ENCODE data around the gene TOR2A. TPM values are rescaled to one million over a fixed set of nuclear protein-coding genes. Genes with fewer than 3 reads are reported as not detected.

TOR2A gene
- total and polyA plus RNA-seq, 3 donors from 2014 or later, result 28.7 to 32.0 (median 30.4) TPM

DNA sequence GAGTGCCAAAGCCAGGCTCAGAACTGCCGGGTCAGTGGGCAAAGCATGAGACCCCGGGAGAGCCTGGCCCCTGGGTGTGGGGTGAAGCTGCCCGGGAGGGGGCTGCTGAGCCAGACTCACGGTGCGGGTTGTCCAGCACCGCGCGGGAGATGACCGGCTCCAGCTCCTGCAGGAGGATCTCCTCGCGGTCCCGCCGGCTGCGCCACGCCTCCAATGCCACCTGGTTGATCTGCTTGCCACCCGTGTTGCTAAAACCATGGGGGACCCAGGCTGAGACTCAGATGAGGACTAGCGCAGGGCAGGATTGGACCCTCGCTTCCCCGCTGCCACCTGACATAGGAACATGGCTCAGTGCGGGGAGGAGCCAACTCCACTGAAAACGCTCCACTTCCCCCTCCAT, 2.6 kb downstream of the TOR2A start:
- WGBS, 2 donors, result 93 to 94% methylated on average over 12 to 21 of the region's 21 CpGs
- intact Hi-C loops (cut with DNase I; ENCODE audit: low total_unique reads), result loop anchor here (5.0 to 10.0 kb wide), 2 partner anchors 140 to 142 kb away; partner anchors contain the start of gene AK1

DNA sequence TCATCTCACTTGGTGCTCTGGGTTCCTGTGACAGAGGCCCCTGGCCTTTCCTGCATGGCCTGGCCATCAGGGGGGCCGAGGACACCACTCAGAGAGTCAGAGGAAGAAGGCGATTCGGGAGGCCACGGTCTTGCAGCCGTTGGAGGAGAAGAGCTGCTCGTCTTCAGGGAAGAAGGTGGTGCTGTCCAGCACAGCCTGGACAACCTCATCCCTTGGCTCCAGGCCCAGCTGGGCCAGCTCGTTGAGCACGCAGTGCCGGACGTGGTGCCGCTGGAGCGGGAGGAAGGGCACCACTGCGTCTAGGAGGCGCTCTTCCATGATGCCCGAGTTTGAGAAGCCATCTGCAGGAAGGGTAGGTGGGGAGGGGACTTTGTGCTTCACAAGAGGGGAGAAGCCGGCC, 3.2 kb downstream of the TOR2A start:
- no peak overlapping the region for H3K27ac ChIP-seq
- 48 to 54% methylated on average over 4 to 16 of the region's 16 CpGs for WGBS, 2 donors

More for the DNA sequence above, 2.6 kb downstream of the TOR2A start:
- H3K36me3 ChIP-seq (ENCODE audit: low read depth, missing control alignments), result no peaks in the 10 kb centered on the region
- no peak for DNase-seq
- TF ChIP-seq POLR2A (IDR thresholded peaks at IDR 0.05) (no peak), CTCF (IDR thresholded peaks at IDR 0.05) (no peak)
- no peaks in the 10 kb centered on the region for H3K9me3 ChIP-seq
- no peak overlapping the region for H3K27ac ChIP-seq
- H3K4me1 ChIP-seq, result peaks cover 35% of the 10 kb centered on the region
- no peaks in the 10 kb centered on the region for H3K27me3 ChIP-seq
- no peak overlapping the region for H3K4me3 ChIP-seq

GRCh38 chr9:127730799-127731410, 4.2 kb downstream of the TOR2A start:
- intact Hi-C loops (cut with DNase I; ENCODE audit: low total_unique reads), result loop anchor here (5.0 to 10.0 kb wide), 2 partner anchors 139 to 144 kb away; partner anchors contain the start of gene AK1
- no peak for TF ChIP-seq POLR2A (IDR thresholded peaks at IDR 0.05)
- TF ChIP-seq CTCF (IDR thresholded peaks at IDR 0.05), result no peak
- Histone ChIP-seq H3K27me3 (no peaks in the 10 kb centered on the region), H3K27ac (peak overlapping the region in 1 of 2 donors; percentile 7), H3K9me3 (no peaks in the 10 kb centered on the region), H3K4me3 (no peak overlapping the region), H3K4me1 (peaks cover 35% of the 10 kb centered on the region), H3K36me3 (ENCODE audit: low read depth, missing control alignments) (no peaks in the 10 kb centered on the region)
- DNase-seq, result peak; percentile 49
- 62 to 67% methylated on average over 3 to 9 of the region's 9 CpGs for WGBS, 2 donors

More for the DNA sequence above, 3.2 kb downstream of the TOR2A start:
- Histone ChIP-seq H3K27me3 (no peaks in the 10 kb centered on the region), H3K4me1 (peaks cover 35% of the 10 kb centered on the region), H3K36me3 (ENCODE audit: low read depth, missing control alignments) (no peaks in the 10 kb centered on the region), H3K9me3 (no peaks in the 10 kb centered on the region), H3K4me3 (no peak overlapping the region)
- no peak for TF ChIP-seq POLR2A (IDR thresholded peaks at IDR 0.05)
- intact Hi-C loops (cut with DNase I; ENCODE audit: low total_unique reads), result loop anchor here (5.0 to 10.0 kb wide), 2 partner anchors 140 to 143 kb away; partner anchors contain the start of gene AK1
- peak; percentile 59 for DNase-seq

DNA sequence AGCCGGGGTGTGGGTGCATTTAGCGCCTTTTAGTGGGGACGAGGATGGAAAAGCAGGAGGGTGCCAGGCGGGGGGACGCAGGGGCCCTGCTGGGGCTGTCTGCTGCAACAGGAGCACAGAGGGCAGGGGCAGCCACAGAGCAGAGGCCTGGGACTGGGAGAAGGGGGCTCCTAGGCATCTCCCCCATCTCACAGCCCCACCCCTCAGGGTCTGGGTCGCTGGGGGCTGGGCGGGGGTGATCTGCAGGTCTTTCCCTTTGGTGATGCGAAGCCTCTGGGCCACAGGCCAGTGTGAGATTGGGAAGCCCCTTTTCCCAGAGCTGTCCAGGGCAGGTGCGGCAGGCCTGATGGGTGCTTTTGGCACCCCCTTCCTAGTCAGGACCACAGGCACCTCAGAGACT, 4.8 kb downstream of the TOR2A start:
- no peaks in the 10 kb centered on the region for H3K27me3 ChIP-seq
- no peak overlapping the region for H3K4me3 ChIP-seq
- H3K36me3 ChIP-seq (ENCODE audit: low read depth, missing control alignments), result no peaks in the 10 kb centered on the region
- H3K4me1 ChIP-seq, result peaks cover 35% of the 10 kb centered on the region
- H3K9me3 ChIP-seq, result no peaks in the 10 kb centered on the region
- intact Hi-C loops (cut with DNase I; ENCODE audit: low total_unique reads), result loop anchor here (5.0 to 10.0 kb wide), 2 partner anchors 138 to 145 kb away; partner anchors contain the start of gene AK1
- 84 to 96% methylated on average over 8 to 9 of the region's 9 CpGs for WGBS, 2 donors
- DNase-seq, result no peak
- no peak for TF ChIP-seq CTCF (IDR thresholded peaks at IDR 0.05)
- no peak for TF ChIP-seq POLR2A (IDR thresholded peaks at IDR 0.05)
- H3K27ac ChIP-seq, result no peak overlapping the region

DNA sequence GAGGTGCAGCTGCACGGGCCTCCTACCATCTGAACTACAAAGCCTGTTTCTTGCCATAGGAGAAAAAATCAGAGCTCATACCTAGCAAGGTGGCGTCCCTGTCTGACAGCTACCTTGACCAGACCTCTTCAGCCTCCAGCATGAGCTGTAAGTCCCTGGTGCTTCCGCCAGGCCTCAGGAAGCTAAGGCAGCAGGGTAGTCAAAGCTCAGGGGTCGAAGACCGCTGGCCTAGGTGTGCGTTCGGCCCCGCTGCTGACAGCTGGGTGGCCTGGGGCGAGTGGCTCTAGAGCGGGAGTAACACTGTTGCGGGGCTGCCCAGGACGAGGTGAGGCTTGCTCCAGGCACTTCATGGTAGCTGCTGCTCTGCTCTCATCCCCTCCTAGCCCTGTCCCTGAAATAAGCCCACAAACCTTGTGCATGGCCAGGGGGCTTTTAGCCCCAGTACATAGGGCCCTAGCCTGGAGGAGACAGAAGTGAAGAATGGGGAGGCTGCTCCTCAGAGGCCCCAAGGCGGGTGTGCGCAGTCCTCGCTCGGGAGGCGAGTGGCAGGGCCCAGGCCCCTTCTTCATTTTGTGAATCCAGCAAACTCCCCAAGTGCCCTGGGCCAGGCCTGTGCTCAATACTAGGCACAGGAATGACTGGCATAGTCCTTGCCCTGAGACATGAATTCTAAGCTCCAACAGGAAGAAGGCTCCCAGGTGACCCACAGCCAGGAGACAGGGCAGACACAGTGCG, 5.4 kb downstream of the TOR2A start:
- no peaks in the 10 kb centered on the region for H3K9me3 ChIP-seq
- intact Hi-C loops (cut with DNase I; ENCODE audit: low total_unique reads), result loop anchor here (5.0 to 10.0 kb wide), 2 partner anchors 137 to 145 kb away; partner anchors contain the start of gene AK1
- no peak overlapping the region for H3K4me3 ChIP-seq
- no peaks in the 10 kb centered on the region for H3K27me3 ChIP-seq
- no peaks in the 10 kb centered on the region for H3K36me3 ChIP-seq (ENCODE audit: low read depth, missing control alignments)
- peaks cover 38% of the 10 kb centered on the region for H3K4me1 ChIP-seq
- no peak overlapping the region for H3K27ac ChIP-seq
- no peak for TF ChIP-seq CTCF (IDR thresholded peaks at IDR 0.05)
- no peak for TF ChIP-seq POLR2A (IDR thresholded peaks at IDR 0.05)
- 90% methylated on average over 3 to 18 of the region's 18 CpGs for WGBS, 2 donors
- DNase-seq, result no peak

All from testis (tissue), 3 donors.